D721Med (cell line): Measurements from ENCODE around the gene SLC8B1.

Experiments used
- DNase-seq: peaks from one replicate; pipeline ENCODE4 v3.0.0; 2011; ENCODE audit warnings: low spot score; ENCODE audit not compliant: insufficient read length
- FAIRE-seq: peaks from 2 replicates; lab custom pipeline; 2011; peaks lifted over from hg19 to GRCh38; lab: Jason Lieb, UNC
- CTCF ChIP-seq: IDR thresholded peaks from 2 replicates; pipeline ENCODE4 v1.5.1; 2012; ENCODE audit warnings: mild to moderate bottlenecking, control low read depth; ENCODE audit not compliant: insufficient read depth; ENCODE audit errors: missing control alignments

Gene SLC8B1

GRCh38 chr12:113252494-113252893, 82.4 kb downstream of the SLC8B1 start:
- no peak for TF ChIP-seq CTCF

GRCh38 chr12:113251404-113252070, 83.4 kb downstream of the SLC8B1 start:
- TF ChIP-seq CTCF = no peak
- DNase-seq = no peak
- no peak for FAIRE-seq

More at GRCh38 chr12:113252494-113252893, 82.4 kb downstream of the SLC8B1 start:
- FAIRE-seq (no peak), DNase-seq (no peak)

- FAIRE-seq = no peak
Measured at GRCh38 chr12:113250045-113250444, 84.9 kb downstream of the SLC8B1 start.

GRCh38 chr12:113249546-113249945, 85.4 kb downstream of the SLC8B1 start:
- DNase-seq = no peak
- no peak for FAIRE-seq
- TF ChIP-seq CTCF = no peak

More at GRCh38 chr12:113250045-113250444, 84.9 kb downstream of the SLC8B1 start:
- DNase-seq = no peak
- TF ChIP-seq CTCF = no peak

- FAIRE-seq (no peak), DNase-seq (no peak)
- no peak for TF ChIP-seq CTCF
Measured at GRCh38 chr12:113248842-113249435, 86.0 kb downstream of the SLC8B1 start.
